Activated T-cell treated with anti-CD3 and anti-CD28 coated beads for 24 hours (primary cell): ENCODE data around the gene SLC13A2.

Experiments
- DNase-seq: peaks from one replicate; pipeline ENCODE4 v3.0.0-alpha.2; 2020; ENCODE audit warnings: low read depth

Gene SLC13A2

DNA sequence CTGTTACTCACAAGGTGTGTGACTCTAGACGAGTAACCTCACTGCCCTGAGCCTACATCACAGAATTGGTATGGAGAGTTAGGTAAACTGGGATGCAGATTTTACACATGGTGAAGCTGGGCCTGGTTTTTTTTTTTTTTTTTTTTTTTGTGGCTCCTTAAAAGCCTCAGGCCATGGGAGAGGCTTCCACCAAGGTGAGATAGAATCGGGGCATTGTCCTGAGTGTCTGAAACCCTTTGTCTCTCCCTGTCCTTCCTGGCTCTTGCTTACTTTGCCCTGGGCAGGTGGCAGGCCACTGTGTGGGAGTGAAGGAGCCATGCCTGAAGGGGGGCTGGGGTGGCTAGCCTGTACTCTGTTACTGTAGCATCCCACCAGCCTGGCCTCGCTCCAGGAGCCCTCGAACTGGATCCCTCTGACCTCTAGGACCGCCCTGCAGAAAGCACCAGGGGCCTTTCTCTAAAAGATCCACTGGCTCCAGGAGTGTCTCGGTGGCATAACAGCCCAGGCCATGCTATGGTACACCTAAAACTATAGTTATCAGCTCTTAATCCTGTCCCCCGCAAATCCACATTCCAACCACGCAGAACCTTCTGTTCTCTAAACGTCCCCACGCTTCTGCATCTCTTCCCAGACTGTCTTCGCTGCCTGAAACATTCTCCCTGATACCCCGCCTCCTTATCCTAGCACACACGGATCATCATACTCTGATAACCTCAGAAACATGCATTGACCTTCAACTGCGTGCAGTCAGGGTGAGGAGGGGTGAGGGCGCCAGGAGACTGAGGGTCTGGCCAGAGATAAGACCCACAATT is 1.7 kb upstream of the SLC13A2 start:
- no peak for DNase-seq

DNA sequence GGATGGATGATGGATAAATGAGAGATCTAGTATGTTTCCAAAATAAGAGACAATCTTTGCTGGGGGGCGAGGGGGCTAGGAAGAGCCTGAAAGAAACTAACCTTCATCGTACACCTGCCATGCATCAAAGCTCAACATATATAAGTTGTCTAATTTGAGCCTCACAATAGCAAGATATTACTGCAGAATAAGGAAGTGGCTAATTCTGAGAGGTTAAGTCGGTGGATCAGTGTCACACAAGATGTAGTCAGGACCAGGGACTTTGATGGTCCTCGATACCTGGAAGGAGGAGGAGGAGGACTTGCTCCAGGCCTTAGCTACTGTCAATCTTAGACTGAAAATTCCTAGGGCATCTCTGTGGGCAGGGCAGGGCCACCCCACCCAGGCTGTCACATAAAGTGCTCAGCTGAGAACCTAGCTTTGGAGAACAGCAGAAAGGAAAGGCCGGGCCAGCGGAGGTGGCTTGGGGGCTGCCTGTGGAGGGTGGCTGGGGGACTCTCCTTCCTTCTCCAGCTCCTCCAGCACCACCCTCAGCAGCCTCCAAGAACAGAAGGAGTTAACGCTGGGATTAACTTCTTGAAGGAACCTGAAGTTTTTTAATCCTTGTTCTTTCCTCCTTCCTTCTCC is 460 bp upstream of the SLC13A2 start:
- DNase-seq: no peak

DNA sequence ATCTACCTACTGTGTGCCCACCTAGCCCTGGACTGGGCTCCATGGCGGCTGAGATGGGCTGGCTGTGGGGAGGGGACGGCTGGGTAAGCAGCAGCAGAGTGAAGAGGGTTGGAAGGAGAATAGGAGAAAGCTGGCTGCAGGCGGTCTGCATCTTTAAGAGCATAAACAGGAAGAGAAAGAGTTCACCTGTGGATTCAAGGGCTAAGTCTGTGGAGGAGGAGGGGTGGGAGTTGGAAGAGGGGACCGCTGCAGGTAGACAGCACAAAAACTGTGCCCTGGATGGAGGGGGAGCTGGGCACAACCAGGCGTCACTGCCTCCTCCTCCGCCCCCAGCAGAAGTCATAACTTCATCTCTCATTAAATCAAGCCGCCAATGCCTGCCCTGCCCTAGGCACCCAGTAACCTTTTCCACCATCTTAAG is 677 bp downstream of the SLC13A2 start:
- no peak for DNase-seq

DNA sequence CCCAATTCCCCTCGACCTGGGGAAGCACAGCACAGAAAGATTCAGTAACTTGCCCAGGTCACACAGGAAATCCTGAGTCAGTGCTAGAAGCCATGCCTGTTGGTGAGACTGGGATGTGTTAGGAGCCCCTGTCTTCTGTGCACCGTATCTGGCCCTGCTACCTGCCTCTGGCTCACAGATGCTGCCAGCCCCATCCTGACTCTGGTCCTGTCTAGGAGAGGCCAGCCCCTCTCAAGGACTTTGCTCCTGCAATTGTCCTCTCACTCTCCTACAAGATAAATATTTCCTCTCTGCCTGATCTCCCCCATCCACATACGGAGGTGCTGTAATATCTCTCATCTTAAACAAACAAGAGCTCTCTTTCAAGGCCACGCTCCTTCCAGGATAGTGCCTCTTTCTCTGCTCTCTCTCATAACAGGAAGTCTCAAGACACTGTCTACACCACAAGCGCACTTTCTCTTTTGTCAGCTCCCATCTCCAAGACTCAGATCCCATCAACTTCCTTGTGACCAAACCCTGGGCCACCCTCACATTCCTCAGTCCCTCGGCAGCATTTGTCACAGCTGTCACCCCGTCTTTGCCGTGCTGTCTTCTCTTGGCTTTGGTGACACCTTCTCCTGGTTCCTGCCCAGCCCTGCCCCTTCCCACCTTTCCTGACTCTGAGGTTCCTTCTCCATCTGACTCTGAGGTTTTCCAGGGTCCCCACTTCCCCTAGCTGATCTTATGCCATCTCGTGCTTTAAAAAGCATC is 1.9 kb downstream of the SLC13A2 start:
- no peak for DNase-seq

DNA sequence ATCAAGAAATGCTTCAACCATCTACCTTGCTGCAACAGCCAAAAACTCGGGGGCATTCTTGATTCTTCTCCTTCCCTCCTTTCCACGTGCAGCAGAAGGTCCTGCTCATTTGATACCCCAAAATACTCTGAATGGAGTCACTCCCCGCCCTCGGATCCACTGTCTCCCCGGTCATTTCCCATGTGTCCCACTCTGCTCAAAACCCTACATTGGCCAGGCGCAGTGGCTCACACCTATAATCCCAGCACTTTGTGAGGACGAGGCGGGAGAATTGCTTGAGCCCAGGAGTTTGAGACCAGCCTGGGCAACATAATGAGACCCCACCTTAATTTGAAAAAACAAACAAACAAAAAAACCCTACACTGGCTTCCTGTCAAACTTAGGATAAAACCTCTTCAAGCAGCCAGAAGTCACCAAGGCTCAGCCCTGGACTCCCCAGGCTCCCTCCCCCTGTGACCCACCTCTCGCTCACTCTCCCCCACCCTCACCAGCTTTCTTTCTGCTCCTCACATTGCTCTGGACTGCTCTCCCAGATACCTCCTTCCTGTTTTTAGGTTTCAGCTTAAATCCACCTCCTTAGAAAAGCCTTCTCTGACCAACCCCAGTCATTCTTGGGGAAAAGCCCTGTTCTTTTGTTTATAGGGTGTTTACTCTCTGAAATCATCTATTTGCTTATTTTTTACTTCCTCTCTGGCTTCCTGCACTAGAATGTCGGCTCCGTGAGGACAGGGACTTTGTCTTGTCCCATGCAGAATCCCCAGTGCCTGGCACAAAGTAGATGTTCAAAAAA is 2.8 kb downstream of the SLC13A2 start:
- DNase-seq: no peak

DNA sequence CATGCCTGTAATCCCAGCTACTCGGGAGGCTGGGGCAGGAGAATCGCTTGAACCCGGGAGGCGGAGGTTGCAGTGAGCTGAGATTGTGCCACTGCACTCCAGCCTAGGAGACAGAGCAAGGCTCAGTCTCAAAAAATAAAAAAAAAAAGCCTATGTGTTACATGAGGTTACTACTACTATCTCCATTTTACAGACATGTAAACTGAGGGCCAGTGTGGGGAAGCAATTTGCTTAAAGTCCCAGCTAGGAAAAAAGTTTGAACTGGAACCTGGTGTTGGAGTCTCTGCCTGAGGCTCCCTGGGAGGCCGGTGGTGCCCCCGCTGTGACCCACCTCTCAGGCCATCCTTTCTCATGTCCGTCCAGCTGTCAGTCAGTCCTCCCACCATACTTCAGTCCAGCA is 4.5 kb downstream of the SLC13A2 start:
- no peak for DNase-seq

DNA sequence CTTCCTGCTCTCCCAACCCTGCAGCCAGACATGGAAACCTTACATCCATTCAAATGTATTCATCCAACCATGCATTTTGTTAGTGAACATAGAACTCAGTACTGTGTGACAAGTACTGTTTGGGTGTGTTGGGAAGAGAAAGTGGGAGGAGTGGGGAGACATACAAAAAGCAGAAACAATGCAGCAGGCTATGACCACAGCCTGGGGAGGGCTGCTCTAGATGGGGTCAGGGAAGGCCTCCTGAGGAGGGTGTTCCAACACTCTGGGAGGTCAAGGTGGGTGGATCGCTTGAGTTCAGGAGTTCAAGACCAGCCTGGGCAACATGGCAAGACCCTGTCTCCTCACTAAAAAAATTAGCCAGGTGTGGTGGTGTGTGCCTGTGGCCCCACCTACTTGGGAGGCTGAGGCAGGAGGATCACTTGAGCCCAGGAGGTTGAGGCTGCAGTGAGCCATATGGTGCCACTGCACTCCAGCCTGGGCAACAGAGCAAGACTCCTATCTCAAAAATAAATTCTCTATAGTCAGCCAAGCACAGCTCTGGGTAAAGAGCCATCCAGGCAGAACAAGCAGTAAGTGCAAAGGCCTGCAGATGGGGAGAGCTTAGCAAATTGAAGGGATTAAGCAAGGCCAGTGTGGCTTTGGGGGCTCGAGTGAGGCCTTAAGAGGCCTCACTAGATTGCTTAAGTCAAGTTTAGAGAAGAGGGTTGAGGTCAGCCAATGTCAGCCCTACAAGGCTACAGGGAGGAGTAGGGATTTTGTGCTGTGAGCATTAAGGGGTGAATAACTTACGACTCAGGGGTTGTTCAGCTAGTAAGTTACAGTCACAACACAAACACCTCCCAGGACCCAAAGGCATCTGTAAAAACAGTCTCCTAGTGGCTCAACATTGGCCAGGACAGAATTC is 5.5 kb downstream of the SLC13A2 start:
- DNase-seq: no peak

DNA sequence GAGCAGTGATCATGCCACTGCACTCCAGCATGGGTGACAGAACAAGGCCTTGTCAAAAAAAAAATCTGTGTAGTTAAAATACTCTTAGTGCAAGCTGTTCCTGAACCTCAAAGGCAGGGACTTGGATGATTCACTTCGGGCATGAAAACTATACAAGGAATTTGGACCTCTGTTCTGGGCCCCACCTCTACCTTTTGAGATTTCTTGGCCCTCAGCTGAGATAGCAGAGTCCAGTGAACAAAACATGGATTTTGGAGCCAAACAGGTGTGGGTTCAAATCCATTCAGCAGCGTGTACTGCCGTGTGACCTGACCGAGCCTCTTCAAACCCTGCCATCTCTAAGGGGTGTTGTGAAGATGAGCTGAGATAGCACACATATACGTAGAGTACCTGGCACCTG is 6.8 kb downstream of the SLC13A2 start:
- no peak for DNase-seq

DNA sequence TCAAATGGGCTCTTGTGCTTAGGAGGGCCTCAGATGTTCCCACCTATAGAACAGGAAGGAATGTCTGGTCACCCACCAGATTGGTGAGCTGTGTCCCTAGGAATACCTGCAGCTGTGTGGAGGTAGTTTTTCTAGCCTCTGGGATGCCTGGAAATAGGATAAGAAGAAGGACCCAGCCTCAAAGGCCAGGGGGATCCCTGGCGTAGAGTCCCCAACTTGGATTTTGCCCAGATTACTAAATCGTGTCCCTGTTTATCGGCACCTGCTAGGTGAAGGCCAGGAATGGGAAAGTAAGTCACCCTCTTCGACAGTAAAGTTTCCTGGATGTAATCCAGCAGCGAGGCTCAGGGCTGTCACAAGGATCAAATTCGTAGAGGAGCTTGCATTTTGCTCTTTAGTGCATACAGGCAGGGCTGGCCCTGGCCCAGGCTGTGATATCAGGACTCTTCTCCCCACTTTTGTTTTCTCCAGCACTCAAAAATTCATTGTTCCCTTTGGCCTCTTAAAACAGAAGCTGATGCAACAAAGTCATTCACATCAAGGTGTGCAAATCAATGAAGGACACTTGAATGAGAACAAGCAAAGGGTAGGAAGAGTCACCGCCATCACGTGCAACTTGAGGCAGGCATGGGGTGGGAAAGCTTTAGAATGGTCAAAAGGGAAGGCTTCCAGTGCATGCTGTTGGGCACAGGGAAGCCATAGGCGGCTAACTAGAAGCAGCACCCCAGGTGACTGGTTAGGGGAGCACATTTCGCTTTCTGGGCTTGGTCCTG is 7.5 kb downstream of the SLC13A2 start:
- DNase-seq: no peak

DNA sequence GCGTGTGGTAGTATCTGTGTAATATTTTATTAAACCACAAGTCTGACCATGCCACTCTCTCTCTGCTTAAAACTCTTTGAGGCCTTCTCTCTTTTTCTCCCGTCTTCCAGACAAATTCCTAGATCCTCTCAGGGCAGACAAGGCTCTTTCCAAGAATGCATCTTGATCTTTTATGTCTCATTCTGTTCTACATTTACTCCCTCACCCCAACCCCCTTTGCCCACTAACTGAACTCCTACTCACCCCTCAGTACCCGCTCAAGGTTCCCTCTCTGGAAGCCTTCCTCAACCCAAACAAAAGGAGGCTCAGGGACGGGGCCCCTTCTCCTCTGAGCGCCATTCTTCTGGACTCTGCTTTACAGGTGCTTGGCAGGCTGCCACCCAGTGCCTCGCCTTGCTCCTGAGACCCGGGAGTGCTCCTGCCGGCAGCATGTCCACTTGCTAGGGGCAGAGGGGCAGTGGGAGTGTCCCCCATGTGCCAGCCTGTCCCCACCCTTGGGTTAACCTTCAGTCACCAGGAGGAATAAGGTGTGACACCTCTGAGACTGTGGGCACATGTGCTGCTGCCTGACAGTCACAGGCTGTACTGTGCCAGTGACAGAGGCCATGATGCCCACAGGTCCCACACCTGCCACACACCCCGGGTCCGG is 9.2 kb downstream of the SLC13A2 start:
- DNase-seq: no peak

DNA sequence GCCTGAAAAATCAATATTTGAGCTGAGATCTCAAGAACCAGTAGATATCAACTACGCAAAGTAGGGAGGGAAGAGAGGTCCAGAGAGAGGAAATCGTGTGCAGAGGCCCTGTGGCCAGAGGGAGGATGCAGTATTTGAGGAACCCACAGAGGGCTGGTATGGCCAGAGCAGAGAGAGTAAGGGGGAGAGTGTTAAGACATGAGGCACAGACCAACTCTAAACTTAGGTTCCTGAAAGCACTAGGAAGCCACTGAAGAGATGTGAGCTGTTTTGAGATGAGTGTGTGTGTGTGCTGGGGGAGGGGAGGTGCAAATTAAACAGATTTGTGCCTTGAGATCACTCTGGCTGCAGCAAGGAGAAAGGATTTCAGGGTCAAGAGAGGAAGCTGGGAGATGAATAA is 10.9 kb downstream of the SLC13A2 start:
- no peak for DNase-seq

DNA sequence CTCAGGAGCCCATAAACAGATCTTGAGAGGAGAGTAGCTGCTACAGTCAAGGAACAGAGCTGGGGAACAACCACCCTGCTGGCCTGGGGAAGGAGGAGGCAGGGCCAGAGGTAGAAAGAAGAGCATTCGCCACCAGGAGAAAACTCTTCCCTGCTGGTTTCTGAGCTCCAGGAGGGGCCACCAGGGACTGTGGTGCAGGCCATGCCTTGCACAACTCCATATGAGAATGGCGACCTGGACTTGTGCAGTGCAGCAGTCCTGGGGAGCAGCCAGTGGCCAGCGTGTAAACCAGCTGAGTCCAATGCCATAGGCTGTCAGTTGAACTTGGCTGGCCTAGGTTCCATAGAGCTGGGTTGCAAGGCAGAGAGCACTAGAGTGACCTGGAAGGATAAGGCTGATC is 11.6 kb downstream of the SLC13A2 start:
- no peak for DNase-seq

DNA sequence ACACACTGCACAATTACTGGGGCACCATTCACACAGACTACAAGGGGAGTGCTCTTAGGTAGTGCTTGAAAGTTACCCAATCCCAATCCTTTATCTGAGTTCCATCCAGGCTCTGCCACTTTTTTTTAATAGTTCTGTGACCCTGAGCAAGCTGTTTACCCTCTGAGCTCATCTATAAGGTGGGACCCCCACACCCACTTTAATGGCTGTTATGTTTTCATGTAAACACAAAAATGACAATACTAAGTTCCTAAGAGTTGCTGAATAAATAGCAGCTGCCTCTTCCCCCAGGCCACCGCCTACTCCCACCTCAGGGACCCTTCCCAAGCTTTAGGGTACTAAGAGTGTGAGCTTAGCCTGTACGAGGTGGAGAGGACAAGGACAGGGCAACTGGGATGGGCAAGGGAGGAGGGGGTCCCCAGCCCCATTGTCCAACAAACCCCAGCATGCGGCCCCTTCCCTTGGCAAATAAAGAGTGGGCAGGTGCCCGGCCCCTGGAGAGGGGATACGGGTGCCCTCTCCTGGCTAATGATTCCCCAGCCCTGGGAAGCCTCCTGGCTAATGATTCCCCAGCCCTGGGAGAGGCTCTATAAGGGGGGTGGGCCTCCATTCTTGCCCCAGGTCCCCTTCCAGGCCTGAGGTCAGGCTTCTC is 14.6 kb downstream of the SLC13A2 start:
- DNase-seq: no peak

DNA sequence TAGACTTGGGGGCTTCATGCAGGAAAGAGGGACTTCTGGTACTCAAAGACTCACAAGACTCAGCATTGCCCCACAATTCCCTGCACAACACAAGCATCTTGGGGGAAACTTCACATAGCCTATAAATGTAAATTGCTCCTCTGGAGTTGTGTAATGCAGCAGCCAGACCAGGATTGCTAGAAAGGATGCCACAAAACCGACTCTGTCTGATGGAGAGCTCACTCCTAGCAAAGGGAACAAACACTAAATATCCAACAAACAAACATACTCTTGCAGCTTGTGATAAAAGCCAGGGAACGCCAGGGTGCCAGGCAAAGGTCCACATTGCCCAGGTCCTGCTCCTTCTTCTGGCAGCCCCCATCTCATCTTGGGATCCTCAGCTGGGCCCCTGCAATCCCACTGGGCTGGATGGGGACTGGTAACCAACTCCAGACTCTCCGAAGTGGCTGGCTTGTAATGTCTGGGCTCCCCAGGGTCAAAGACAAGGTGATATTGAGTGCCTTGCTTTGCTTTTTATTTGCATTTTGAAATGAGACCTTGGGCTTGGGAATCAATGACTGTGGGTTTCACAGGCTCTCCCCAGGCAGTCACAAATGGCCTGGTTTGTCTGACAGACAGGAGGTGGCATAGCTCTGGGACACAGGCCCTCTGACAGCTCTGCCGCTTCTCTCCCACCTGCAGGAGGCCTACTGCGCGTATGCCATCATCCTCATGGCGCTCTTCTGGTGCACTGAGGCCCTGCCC is 15.3 kb downstream of the SLC13A2 start:
- no peak for DNase-seq

DNA sequence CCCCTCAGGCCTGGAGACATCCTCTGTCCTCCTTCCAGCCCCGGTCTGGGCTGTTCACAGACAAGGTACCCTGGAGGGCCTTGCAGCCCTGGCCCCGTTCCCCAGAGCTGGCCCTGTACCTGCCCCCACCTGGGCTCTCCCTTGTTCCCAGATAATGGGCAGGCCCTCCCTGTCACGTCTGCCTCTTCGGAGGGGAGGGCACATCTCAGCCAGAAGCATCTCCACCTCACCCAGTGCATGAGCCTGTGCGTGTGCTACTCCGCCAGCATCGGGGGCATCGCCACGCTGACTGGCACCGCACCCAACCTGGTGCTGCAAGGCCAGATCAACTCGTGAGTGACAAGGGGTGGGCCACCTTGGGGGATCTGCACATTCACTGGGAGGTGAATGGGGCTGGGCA is 17.8 kb downstream of the SLC13A2 start:
- DNase-seq: no peak

DNA sequence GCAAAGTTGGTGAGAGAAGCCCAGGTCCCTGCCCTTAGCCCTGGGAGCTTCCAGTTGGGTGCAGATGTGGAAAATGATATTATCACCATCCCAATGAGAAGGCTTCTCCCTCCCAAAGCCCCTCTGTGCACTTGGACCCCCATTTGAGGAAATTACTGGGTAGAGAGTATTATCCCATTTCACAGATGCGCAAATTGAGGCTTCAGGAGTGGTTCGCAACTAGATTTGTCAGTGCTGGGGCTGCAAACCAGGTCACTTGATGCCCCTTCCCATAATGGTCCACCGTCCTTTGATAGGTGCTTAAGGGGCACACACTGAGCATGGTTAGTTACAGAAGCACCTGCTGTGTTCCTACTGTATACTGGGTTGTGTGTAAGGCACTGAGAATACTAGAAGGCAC is 18.4 kb downstream of the SLC13A2 start:
- no peak for DNase-seq

DNA sequence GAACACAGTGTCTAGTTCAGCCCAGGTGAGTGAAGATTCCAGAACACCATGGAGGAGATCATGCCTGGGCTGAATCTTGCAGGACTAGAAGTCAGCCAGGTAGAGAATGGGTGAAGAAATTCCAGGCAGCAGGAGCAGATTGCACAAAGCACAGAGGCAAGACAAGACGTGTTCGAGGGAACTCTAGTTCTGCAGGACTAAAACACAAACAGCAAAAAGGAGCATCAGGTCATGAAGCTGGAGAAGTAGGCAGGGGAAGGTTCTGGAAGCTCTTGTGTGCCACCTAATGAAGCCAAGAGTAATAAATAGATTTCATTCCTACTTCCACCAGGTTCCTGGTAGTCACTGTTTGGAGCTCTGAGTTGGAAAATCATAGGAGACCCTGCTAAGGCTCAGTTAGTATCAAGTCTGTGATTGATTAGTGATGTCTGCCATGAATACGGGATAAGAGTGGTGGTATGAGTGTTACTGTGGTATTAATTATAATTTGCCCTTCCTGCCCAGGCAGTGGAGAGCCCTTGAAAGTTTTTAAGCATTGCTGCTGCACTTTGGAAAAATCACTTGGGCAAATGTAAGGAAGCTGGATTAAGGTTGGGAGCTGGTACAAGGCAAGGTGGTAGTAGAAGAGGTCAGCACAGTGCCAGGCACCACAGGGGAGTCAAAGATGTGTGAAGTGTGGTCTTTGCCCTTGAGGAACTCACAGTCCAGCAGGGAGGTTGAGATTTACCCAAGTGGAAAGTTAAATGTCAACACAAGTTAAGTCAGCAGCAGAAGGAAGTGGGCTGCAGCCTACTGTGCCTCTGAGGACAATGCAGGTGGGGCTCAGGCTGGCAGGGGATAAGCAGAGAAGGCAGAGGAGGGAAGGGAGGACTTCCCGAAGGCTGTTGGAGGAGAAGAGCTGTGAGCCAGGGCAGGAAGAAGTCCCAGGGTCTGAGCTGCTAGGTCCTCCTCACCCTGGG is 19.2 kb downstream of the SLC13A2 start:
- DNase-seq: no peak

DNA sequence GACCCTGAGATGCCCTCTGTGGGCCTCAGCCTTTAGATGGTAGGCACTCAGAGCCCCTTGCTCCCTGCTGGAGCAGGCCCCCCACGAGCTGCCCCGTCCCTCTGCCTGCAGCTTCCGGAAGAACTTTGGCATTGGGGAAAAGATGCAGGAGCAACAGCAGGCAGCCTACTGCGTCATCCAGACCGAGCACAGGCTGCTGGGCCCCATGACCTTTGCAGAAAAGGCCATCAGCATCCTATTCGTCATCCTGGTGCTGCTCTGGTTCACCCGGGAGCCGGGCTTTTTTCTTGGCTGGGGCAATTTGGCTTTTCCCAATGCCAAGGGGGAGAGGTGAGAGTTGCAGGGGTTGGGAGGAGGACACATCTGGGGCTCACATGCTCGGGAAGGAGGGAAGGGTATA is 20.0 kb downstream of the SLC13A2 start:
- DNase-seq: no peak
